Measurements from ENCODE around the gene TSTD1. TPM values are rescaled to one million over a fixed set of nuclear protein-coding genes. Genes with fewer than 3 reads are reported as not detected.

Gene TSTD1
- total and polyA plus RNA-seq, 8 donors = 24.8 to 131 (median 35.4) TPM

DNA sequence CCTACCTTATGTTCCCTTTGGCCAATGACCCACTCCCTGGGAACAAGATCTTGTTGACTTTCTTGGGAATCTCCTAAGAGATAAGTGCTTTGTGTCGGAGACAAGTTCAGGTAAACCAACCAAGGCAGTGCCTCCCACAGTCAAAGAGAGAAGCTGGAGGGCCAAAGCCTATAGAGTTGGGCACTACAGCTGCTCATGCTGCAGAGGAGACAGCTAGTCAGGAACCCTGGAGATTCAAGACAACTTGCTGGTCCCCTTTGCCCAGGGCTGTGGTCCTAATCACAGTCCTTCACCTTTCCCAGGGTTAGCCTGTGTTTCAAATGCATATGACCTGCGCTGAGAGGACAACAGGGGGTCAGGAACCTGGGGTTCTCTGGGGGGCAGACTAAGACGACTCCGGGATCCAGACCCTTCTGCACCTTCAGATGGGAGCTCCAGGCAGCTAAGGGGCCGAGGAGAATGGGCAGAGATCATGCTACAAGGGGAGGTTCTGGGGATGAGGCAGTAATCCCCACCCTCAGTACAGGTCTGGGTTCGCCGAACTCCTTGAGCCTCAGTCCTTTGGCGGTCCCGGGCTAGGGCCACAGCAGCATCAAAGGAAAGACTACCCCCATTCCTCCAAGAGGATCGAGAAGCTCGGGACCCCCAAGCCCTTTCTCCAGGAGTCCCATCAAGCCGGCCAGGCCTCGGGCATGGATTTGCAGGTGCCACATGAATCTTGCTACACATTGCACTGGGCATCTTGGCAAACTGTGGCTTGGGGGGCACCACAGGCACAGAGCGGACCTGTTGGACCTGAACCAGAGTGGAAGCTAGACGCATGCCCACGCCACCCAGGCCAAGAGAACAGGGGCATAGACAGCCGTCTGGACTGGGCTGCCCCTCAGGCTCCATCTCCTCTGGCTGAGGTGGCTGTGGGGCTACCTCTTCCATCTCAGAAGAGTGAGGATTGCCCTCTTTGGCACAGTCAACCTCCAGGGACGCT lies 9.0 kb upstream of the TSTD1 start:
- Histone ChIP-seq H3K9me3 (no peaks in the 10 kb centered on the region), H3K36me3 (peaks cover 0 to 3% (median 2%) of the 10 kb centered on the region in 3 donors), H3K4me3 (no peak overlapping the region), H3K27me3 (no peaks in the 10 kb centered on the region), H3K4me1 (peaks cover 0 to 6% (median 6%) of the 10 kb centered on the region in 3 donors), H3K27ac (peak overlapping the region in 1 of 4 donors; percentile 95)
- 93% methylated on average over 18 of the region's 18 CpGs for WGBS, 2 donors
- DNase-seq (peak in 1 of 6 donors; percentile 61), FAIRE-seq (no peak), ATAC-seq (no peak)
- intact Hi-C loops (cut with DNase I) = no loop called here
- no peak for TF ChIP-seq CTCF (IDR thresholded peaks at IDR 0.05)

DNA sequence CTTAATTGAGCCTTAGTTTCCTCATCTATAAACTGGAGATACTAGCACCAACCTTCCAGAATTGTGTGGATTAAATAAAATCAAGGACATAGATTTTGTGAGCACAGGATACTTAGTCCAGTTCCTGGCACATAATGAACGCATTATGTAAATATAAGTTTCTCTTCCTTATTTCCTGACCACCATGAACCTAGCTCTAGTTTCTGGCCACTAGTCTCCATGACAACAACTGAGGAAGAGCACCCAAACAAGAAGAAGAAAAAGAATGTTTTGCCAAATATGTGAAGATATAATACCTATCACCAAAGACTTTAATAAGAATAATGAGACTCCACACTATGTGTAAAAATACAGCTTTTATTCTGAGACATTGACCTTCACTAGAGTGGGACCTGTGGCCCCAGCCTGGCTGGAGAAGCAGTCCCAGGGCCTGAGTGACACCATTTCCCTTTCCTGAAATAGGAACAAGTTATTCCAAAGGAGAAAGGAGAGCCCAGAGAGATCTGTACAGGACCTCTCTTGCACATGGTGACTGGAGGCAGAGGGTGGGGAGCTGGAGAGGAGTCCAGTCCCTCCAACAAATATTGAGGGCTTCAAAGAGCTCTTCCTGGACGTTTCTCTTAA lies 8.0 kb upstream of the TSTD1 start:
- intact Hi-C loops (cut with DNase I) = no loop called here
- H3K9me3 ChIP-seq = no peaks in the 10 kb centered on the region
- no peak for DNase-seq
- H3K27me3 ChIP-seq = no peaks in the 10 kb centered on the region
- no peak for ATAC-seq
- 44 to 56% methylated on average over 2 of the region's 2 CpGs for WGBS, 2 donors
- peaks cover 0 to 13% (median 11%) of the 10 kb centered on the region in 3 donors for H3K36me3 ChIP-seq
- peak overlapping the region in 3 of 4 donors; percentile 10 to 93 (median 92) for H3K4me3 ChIP-seq
- peak overlapping the region; percentile 84 to 95 (median 84) for H3K27ac ChIP-seq
- TF ChIP-seq CTCF (IDR thresholded peaks at IDR 0.05) = no peak
- peaks cover 0 to 6% (median 6%) of the 10 kb centered on the region in 3 donors for H3K4me1 ChIP-seq
- FAIRE-seq = no peak

- 0 to 1% methylated on average over 29 of the region's 29 CpGs for WGBS, 2 donors
Measured at GRCh38 chr1:161045736-161046604, 7.2 kb upstream of the TSTD1 start, which contains the start of gene USF1. Gene USF1, minus strand, starts transcription at chr1:161045977. Its CDS starts 2,702 bp downstream, at chr1:161043275.

More at GRCh38 chr1:161045736-161046604, 7.2 kb upstream of the TSTD1 start, which contains the start of gene USF1:
- peak; percentile 94 to 98 (median 96) for ATAC-seq
- H3K27me3 ChIP-seq = no peaks in the 10 kb centered on the region
- peak within 1 kb of the TSS; percentile 84 to 95 (median 84) for H3K27ac ChIP-seq
- peak; percentile 90 to 96 (median 92) for DNase-seq
- H3K4me1 ChIP-seq = peaks cover 0 to 6% (median 6%) of the 10 kb centered on the region in 3 donors
- intact Hi-C loops (cut with DNase I) = no loop called here
- peak; percentile 70 for FAIRE-seq
- H3K4me3 ChIP-seq = peak within 1 kb of the TSS; percentile 80 to 96 (median 92)
- TF ChIP-seq CTCF (IDR thresholded peaks at IDR 0.05) = no peak
- peaks cover 0 to 20% (median 16%) of the 10 kb centered on the region in 3 donors for H3K36me3 ChIP-seq
- no peaks in the 10 kb centered on the region for H3K9me3 ChIP-seq
